Measurements from ENCODE around the gene SLC9C2.
"Not testable (repeated sequence)": the region's sequence is repeated elsewhere in the genome, so short reads cannot be mapped to it uniquely, and the experiment has no call there.

SLC9C2 gene

GRCh38 chr1:173581383-173582079 lies 21.3 kb downstream of the SLC9C2 start:
- no peak for DNase-seq (ENCODE audit: low read depth in 2 of 2)

- DNase-seq (ENCODE audit: low read depth in 2 of 2), result no peak
Observed at GRCh38 chr1:173580658-173581057, 22.2 kb downstream of the SLC9C2 start.

- DNase-seq (ENCODE audit: low read depth in 2 of 2), result no peak
Observed at GRCh38 chr1:173580071-173580470, 22.8 kb downstream of the SLC9C2 start.

DNA sequence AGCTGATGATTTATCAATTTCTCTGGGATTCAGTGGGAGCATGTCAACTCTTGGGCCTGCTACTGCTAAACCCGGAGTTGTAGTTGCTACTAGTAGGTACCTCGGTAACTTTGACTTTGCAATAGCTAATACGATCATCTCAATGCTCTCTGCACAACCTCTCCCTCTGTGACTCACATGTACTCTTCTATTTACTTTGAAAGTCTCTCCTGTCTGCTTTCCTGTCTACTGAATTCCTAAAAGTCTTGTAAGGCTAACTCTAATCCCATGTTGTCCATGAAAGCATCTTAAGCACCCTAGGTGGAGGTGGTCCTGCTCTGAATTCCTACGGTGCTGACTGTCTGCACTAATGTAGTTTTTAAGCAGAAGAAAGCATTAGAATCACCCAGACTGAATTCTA lies 29.3 kb downstream of the SLC9C2 start:
- no peak for DNase-seq (ENCODE audit: low read depth in 2 of 2)

DNA sequence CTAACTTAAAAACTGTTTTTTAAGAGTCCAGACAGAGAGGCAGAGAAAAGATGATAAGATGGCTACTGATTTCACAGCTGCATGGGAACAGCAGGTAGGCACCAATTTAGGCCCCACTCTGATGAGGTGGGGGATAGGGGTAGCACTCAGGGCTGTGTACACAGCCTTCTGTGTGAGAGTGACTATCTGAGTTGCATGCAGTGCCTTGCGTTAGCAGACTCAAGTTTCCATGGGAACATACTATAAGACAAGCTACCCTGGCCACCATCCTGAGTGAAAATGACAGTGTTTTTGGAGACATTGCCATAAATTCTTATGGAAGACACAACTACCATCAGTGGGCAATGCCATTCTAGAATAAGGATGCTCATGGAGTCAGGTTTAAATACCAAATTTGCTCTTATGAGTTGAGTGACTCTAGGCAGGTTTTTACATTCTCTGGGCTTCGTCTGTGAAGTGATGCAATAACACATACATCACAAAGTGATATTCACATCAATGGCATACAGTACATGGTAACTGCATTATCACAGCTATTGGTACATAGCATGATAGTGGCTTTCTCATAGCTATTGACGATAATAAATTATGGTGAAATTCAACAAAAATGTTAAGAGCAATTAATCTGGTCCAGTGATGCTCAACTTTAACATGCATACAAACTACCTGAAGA lies 30.5 kb downstream of the SLC9C2 start:
- no peak for DNase-seq (ENCODE audit: low read depth in 2 of 2)

DNA sequence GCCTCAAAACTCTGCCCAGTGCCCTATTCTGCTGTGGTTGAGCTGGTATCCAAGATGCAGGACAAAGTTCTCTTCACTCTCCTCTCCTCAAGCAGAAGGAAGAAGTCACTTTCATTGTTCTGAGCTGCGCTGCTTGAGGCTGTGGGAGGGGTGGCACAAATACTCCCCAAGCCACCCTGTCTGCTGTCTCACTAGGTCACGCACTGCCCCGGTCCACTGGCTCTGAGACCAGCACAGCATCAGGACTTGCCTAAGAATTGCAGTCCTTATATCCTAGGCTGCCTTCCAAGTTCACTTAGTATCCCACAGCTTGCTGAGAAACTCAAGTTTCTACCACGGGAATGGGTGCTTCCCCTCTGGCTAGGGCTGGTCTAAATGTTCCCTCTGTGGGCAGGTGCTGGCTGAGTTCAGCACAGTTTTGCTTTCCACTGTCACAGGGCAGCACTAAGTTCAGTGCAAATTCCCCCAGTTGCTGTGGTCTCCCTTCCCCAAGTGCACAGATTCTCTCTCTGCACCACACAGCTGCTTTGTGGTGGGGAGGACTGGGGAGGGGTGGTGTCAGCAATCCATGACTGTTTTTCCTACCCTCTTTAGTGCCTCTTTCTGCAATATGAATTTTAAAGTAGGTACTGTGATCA lies 32.4 kb downstream of the SLC9C2 start:
- no peak for DNase-seq (ENCODE audit: low read depth in 2 of 2)

GRCh38 chr1:173568483-173568882 lies 34.4 kb downstream of the SLC9C2 start:
- no peak for DNase-seq (ENCODE audit: low read depth in 2 of 2)

DNA sequence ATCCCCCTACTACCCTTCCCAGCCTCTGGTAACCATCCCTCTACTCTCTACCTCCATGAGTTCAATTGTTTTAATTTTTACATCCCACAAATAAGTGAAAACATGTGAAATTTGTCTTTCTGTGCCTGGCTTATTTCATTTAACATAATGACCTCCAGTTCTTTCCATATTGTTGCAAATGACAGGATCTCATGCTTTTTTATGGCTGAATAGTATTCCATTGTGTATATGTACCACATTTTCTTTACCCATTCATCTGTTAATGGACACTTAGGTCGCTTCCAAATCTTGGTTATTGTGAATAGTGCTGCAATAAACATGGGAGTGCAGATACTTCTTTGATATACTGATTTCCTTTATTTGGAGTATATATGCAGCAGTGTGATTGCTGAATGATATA lies 39.0 kb downstream of the SLC9C2 start:
- DNase-seq (ENCODE audit: low read depth in 2 of 2), result not testable (repeated sequence)

DNA sequence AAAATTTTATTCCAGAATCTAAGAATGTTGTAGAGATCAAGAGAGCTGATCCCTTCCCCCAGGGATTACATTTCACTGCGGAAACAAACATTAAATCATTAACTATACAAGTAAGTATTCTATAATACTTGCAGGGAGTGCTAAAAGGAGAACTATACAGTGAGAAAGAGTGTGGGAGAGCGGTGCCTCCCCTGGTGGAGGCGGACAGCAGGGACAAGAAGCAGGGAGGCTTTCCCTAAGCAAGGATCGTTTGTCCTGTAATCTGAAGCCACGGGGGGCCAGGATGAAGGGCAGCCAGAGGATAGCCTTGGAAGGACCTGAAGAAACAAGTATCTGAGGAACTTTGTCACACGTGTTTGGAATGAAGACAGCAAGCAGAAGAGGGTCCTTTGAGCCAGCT lies 40.1 kb downstream of the SLC9C2 start:
- no peak for DNase-seq (ENCODE audit: low read depth in 2 of 2)

DNA sequence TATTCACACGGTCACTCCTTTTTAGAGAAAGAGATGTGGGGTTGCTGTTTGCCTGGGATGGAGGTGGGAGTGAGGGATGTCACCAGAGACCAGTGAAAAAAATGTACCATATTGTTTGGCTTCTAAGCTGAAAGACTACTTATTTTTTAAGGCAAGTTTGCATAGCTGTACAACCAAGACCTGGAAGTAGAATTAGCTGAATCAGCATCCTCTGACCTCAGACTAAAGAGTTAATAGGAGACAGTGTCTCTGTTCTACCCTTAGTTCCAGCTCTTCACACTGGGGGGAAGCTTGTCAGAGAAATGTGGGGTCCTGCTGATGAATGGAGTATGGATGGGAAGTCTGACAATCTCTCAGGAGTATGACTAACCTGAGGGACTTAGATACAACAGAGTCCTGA lies 41.6 kb downstream of the SLC9C2 start:
- no peak for DNase-seq (ENCODE audit: low read depth in 2 of 2)

GRCh38 chr1:173560285-173560880 lies 42.5 kb downstream of the SLC9C2 start:
- DNase-seq (ENCODE audit: low read depth in 2 of 2), result no peak

DNA sequence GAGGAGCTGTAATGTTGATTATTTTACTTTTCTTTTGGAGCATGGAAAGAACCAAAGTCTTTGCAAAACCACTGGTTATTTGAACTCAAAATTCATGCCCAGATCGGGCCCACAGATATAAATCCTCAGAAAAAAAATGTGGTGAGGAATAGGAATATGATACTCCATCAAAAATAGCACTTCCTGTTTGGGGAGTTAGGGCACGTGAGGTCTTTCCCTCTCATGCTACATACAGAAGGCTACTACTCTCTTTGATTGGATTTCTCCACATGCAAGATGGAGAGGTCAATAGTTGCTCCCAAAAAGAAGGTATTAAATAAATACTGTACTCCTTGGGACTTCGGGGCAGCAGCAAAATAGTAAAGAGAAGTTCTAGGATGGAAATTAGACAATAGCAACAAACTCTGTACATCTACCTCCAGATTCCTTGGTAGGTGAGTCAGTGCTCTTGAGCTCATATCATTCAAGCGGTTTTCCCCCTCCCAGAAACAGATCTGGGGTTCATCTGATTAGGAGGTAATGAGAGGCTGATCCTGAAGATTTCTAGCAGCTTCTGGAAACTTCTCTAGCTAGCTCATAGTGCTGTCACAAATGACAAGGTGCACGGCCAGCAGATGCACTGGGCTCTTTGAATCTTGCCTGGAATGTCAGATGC lies 47.1 kb downstream of the SLC9C2 start:
- no peak for DNase-seq (ENCODE audit: low read depth in 2 of 2)

DNA sequence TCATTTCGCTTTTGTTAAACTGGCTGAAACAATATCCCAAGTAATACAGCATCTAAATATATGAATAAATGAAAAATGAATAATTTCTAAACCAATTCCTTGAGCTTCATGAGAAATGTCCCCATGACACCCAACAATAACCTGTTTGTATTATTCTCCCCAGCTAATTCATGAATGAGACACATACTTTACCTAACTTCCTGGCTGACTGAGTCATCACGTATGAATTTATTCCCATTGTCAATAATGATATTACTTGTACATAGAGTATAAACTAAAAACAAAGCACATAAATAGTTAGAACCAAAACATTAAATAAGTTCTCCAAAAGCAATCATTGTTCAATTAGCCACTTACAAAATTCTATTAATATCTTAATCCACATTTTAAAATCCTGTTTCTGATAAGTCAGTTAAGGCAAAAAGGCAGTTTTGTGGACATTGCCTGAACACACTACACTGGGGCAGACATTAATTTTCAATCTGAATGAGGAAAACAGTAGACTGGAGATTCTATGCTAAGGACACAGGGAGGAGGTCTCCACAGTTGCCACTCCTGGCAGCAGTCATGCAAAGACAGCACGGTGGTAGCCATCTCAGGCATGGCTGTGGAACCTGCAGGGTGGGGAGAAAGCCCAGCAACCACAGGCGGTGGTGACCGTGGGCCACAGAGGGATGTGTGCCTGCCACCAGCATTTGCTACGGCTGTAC lies 48.2 kb downstream of the SLC9C2 start:
- no peak for DNase-seq (ENCODE audit: low read depth in 2 of 2)

- DNase-seq (ENCODE audit: low read depth in 2 of 2), result no peak
Observed at GRCh38 chr1:173554089-173554488, 48.8 kb downstream of the SLC9C2 start.

DNA sequence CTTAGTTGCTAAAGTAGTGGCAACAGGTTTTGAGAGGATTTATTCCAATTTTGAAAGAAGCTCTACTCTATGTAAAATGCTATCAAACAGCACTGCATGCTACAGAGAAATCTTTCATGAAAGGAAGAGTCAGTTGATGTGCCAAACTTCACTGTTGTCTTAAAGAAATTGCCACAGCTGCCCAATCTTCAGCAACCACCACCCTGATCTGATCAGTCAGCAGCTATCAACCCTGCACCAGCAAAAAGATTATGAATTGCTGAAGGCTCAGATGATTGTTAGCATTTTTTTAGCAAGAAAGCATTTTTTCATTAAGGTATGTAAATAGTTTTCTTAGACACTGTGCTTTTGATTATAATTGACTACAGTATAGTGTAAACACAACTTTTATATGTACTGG lies 49.6 kb downstream of the SLC9C2 start:
- no peak for DNase-seq (ENCODE audit: low read depth in 2 of 2)

DNA sequence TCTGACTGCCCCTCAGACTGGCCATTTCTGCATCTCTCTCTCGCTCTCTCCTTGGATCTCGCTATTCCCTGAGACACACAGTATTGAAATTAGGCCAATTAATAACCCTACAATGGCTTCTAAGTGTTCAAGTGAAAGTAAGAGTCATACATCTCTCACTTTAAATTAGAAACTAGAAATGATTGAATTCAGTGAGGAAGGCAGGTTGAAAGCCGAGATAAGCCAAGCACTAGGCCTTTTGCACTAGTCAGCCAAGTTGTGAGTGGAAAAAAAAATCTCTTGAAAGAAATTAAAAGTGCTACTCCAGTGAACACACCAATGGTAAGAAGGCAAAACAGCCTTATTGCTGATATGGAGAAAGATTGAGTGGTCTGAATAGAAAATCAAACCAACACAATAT lies 51.2 kb downstream of the SLC9C2 start:
- DNase-seq (ENCODE audit: low read depth in 2 of 2), result no peak

DNA sequence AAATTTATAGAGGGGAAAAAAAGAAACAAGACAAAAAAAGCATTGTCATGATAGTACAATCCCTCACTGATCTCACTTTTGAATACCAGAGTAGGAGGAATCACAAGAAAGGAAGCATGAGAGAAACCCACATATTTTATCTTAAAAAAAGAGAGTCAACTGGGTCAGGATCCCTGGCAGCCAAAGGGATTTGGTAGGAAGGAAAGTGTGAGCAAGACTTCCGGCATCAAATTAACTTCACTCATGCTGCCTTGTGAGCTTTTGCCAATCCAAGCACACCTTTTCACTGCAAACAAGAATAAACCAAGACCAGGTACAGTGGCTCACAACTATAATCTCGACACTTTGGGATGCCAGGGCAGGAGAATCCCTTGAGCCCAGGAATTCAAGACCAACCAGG lies 53.1 kb downstream of the SLC9C2 start:
- no peak for DNase-seq (ENCODE audit: low read depth in 2 of 2)

DNA sequence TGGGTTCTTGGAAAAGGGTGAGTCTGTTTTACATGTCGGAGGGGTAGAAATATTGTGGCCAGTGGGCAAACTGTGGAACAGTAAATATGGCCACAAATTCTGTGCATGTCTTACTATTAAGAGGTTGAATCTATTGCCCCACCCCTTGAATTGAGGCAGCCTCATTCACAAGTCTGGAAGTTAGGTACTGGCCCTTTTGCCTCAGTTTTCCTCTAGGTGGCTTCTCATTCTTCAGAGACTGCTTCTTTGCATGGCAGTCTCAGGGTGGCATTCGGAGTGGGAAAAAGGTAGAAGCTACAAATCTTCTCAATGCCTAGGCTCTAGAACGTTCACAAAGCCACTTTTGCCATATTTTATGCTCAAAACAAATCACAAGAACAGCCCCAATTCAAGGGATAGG lies 57.2 kb downstream of the SLC9C2 start:
- no peak for DNase-seq (ENCODE audit: low read depth in 2 of 2)

GRCh38 chr1:173536223-173536622 lies 66.6 kb downstream of the SLC9C2 start:
- no peak for DNase-seq (ENCODE audit: low read depth in 2 of 2)

DNA sequence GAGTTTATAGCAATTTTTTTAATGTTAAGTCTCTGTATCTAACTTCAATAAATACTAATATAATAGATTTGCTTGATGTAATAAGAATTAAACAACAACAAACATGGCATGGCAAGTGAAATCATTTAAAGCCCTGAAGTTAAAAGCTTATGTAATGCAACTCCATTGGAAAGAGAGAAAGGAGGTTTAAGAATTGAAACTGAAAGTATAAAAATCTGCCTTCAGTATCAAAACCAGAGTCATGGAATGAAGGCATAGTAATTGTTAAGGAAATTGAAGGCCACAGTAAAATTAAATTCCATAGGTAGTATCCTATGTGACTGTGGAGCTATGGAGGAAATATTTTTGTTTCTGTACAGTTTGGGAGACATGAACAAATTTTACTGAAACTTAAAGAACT lies 70.6 kb downstream of the SLC9C2 start:
- no peak for DNase-seq (ENCODE audit: low read depth in 2 of 2)

DNA sequence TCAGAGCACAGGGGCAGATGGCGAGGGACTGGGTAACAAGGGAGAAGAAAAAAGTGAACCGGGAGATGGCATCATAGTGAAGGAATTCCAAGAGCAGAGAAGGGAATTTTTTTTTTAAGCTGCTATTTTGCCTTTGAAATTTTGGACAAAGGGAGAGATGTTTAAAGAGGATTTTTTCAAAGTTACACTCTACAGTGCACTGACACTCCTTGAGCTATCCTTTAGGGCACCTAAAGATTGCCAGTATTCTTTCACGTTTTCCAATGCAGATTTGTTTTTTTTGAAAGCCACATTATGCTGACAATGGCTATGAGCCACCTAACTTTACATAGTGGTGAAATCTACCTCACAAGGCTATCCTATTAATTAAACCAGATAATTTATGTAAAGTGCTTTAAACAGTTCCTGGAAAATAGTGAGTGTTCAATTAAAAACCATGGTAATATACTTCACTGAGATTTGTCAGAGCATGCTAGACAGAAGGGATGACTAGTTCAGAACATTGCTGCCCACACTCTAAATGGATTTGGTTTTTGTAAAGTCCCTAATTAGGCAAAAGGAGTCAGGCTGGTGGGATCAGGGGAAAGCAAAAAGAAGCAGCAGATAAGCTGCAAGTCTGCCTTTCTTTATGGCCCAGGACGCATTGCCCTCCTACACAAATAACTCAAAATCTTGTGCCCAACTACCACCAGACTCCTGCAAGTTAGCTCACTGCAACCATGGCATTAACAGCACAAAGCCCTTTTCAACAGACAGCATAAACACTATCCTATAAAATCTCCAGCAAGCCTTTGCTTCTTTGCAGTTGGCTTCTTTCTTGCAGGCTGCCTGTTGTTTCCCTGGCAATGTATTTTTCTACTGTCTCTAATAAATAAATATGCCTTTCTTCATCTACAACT lies 71.8 kb downstream of the SLC9C2 start:
- no peak for DNase-seq (ENCODE audit: low read depth in 2 of 2)

Measured in stimulated activated CD8-positive, alpha-beta memory T cell treated with anti-CD3 and anti-CD28 coated beads, Interleukin-7, amount 100 ng/mL, for 1 hour (primary cell).